H1 (cell line): ENCODE measurements around the gene TUNAR. TPM values are rescaled to one million over a fixed set of nuclear protein-coding genes. Genes with fewer than 3 reads are reported as not detected.

Source experiments
- CTCF ChIA-PET: fragments of 300-600 bp; sonication (Branson Sonifier 250); formaldehyde crosslinking; loops from one replicate; lab custom pipeline; 2021; ENCODE audit not compliant: partially characterized antibody; lab: Charles Lee
- POLR2A ChIA-PET: fragments of 300-600 bp; sonication (Branson Sonifier 250); formaldehyde crosslinking; loops from one replicate; lab custom pipeline; 2021; ENCODE audit warnings: inconsistent platforms; ENCODE audit not compliant: partially characterized antibody; lab: Charles Lee
- DNase-seq, 2 experiments: peaks; one replicate each; pipeline versions ENCODE4 v3.0.0 to v3.0.0-alpha.2; 2010 to 2022; ENCODE audit warnings: low spot score in 2 of 2, low read depth in 1 of 2, mixed read lengths in 1 of 2
- FAIRE-seq: peaks from 2 replicates; lab custom pipeline; 2011; peaks lifted over from hg19 to GRCh38; lab: Jason Lieb, UNC
- H2AFZ ChIP-seq: 2 replicates; pipeline ENCODE4 v1.8.1; 2012; ENCODE audit warnings: low read length, inconsistent platforms
- H2AK5ac ChIP-seq: 2 replicates; pipeline ENCODE4 v1.6.1; 2013; ENCODE audit warnings: low read depth, low read length
- H2BK120ac ChIP-seq: replicated peaks from 2 replicates; pipeline ENCODE3; 2013; ENCODE audit warnings: low read depth, low read length, inconsistent platforms
- H2BK12ac ChIP-seq: 2 replicates; pipeline ENCODE4 v1.6.1; 2013; ENCODE audit warnings: low read depth, low read length
- H2BK15ac ChIP-seq: 2 replicates; pipeline ENCODE4 v1.6.1; 2013; ENCODE audit warnings: low read length
- H2BK20ac ChIP-seq: 2 replicates; pipeline ENCODE4 v1.6.1; 2013; ENCODE audit warnings: low read length
- H2BK5ac ChIP-seq: 2 replicates; pipeline ENCODE4 v1.6.1; 2013; ENCODE audit warnings: low read depth, low read length
- H3K14ac ChIP-seq: 2 replicates; pipeline ENCODE4 v1.6.1; 2013; ENCODE audit warnings: inconsistent platforms; ENCODE audit not compliant: insufficient read length
- H3K18ac ChIP-seq: 2 replicates; pipeline ENCODE4 v1.6.1; 2013; ENCODE audit warnings: low read length; ENCODE audit errors: extremely low read depth
- H3K23ac ChIP-seq: 2 replicates; pipeline ENCODE4 v1.6.1; 2013; ENCODE audit warnings: inconsistent platforms; ENCODE audit not compliant: insufficient read length
- H3K23me2 ChIP-seq: 2 replicates; pipeline ENCODE4 v1.6.1; 2013; ENCODE audit warnings: low read depth, low read length
- H3K27ac ChIP-seq: 2 replicates; pipeline ENCODE4 v1.6.1; 2011; ENCODE audit warnings: low read depth, low read length, inconsistent platforms
- H3K27me3 ChIP-seq, 4 experiments: replicated peaks in 1 of 4; 1 replicate in 1 of 4; 2 replicates in 3 of 4; pipeline versions ENCODE4 v1.6.1 to v1.8.1; 2011 to 2013; ENCODE audit warnings: low read length in 3 of 4, mild to moderate bottlenecking in 3 of 4, inconsistent platforms in 2 of 4, mixed read lengths in 2 of 4, moderate library complexity in 1 of 4; ENCODE audit not compliant: control insufficient read depth in 3 of 4, insufficient read depth in 3 of 4; ENCODE audit errors: extremely low read depth in 1 of 4
- H3K36me3 ChIP-seq, 4 experiments: 2 replicates each; pipeline versions ENCODE4 v1.6.1 to v1.8.1; 2011 to 2013; ENCODE audit warnings: mild to moderate bottlenecking in 4 of 4, low read length in 3 of 4, moderate library complexity in 2 of 4, control low read depth in 1 of 4, inconsistent platforms in 1 of 4; ENCODE audit not compliant: insufficient read depth in 4 of 4, control insufficient read depth in 2 of 4
- H3K4ac ChIP-seq: replicated peaks from 2 replicates; pipeline ENCODE3; 2013; ENCODE audit warnings: low read length, low read depth, mixed read lengths, inconsistent platforms; ENCODE audit not compliant: insufficient read length
- H3K4me1 ChIP-seq, 4 experiments: replicated peaks in 1 of 4; 1 replicate in 1 of 4; 2 replicates in 3 of 4; pipeline versions ENCODE4 v1.6.1 to v1.8.1; 2011 to 2013; ENCODE audit warnings: low read length in 3 of 4, inconsistent platforms in 2 of 4, mixed read lengths in 1 of 4; ENCODE audit not compliant: insufficient read depth in 4 of 4, control insufficient read depth in 3 of 4
- H3K4me2 ChIP-seq, 2 experiments: 2 replicates each; pipeline versions ENCODE4 v1.6.1 to v1.8.1; 2011 to 2013; ENCODE audit warnings: low read depth in 2 of 2, low read length in 2 of 2, control low read depth in 1 of 2, inconsistent platforms in 1 of 2, mild to moderate bottlenecking in 1 of 2; ENCODE audit not compliant: insufficient read depth in 1 of 2
- H3K4me3 ChIP-seq, 4 experiments: fragments of 200-600, 300-600 bp in 1 of 4; sonication (generic), shearing (Covaris generic), sonication (Bioruptor Twin) in 1 of 4; 2 replicates each; pipeline versions ENCODE4 v1.5.1 to v1.8.1; 2011 to 2016; ENCODE audit warnings: low read length in 4 of 4, low read depth in 3 of 4, control low read depth in 2 of 4, inconsistent platforms in 2 of 4, mild to moderate bottlenecking in 2 of 4, mixed read lengths in 1 of 4, moderate library complexity in 1 of 4; ENCODE audit not compliant: insufficient read depth in 2 of 4; ENCODE audit errors: extremely low read depth in 1 of 4
- H3K56ac ChIP-seq: replicated peaks from 2 replicates; pipeline ENCODE3; 2013; ENCODE audit warnings: low read depth, mild to moderate bottlenecking, mixed read lengths, low read length, inconsistent platforms; ENCODE audit not compliant: insufficient read length
- H3K79me1 ChIP-seq: 2 replicates; pipeline ENCODE4 v1.6.1; 2013; ENCODE audit warnings: low read depth, low read length, control low read depth
- H3K79me2 ChIP-seq, 2 experiments: 2 replicates each; pipeline versions ENCODE4 v1.6.1 to v1.8.1; 2012 to 2013; ENCODE audit warnings: low read length in 2 of 2, mild to moderate bottlenecking in 2 of 2, inconsistent platforms in 1 of 2; ENCODE audit not compliant: insufficient read depth in 2 of 2, control insufficient read depth in 1 of 2
- H3K9ac ChIP-seq, 4 experiments: replicated peaks in 1 of 4; 1 replicate in 1 of 4; 2 replicates in 3 of 4; pipeline versions ENCODE4 v1.6.1 to v1.8.1; 2011 to 2013; ENCODE audit warnings: low read depth in 3 of 4, low read length in 3 of 4, control low read depth in 2 of 4, mild to moderate bottlenecking in 2 of 4, moderate library complexity in 2 of 4, inconsistent platforms in 1 of 4; ENCODE audit errors: extremely low read depth in 1 of 4
- H3K9me3 ChIP-seq, 2 experiments: 2 replicates each; pipeline versions ENCODE4 v1.6.1 to v1.8.1; 2012 to 2013; ENCODE audit warnings: mild to moderate bottlenecking in 2 of 2, moderate library complexity in 2 of 2, control low read depth in 1 of 2, inconsistent platforms in 1 of 2, low read depth in 1 of 2, low read length in 1 of 2, mixed read lengths in 1 of 2; ENCODE audit not compliant: insufficient read depth in 2 of 2
- H4K20me1 ChIP-seq, 2 experiments: replicated peaks in 1 of 2; 2 replicates each; pipeline versions ENCODE3 to v1.8.1; 2011 to 2013; ENCODE audit warnings: inconsistent platforms in 2 of 2, low read length in 2 of 2, mild to moderate bottlenecking in 1 of 2; ENCODE audit not compliant: insufficient read depth in 2 of 2, control insufficient read depth in 1 of 2
- H4K5ac ChIP-seq: 2 replicates; pipeline ENCODE4 v1.6.1; 2013; ENCODE audit warnings: low read length, low read depth, mixed read lengths, inconsistent platforms; ENCODE audit not compliant: insufficient read length
- H4K8ac ChIP-seq: 2 replicates; pipeline ENCODE4 v1.8.0; 2013; ENCODE audit warnings: mild to moderate bottlenecking, moderate library complexity, low read length, inconsistent platforms; ENCODE audit not compliant: insufficient read depth; ENCODE audit errors: extremely low read depth
- H4K91ac ChIP-seq: replicated peaks from 2 replicates; pipeline ENCODE3; 2013; ENCODE audit warnings: low read length, mixed read lengths, inconsistent platforms; ENCODE audit not compliant: insufficient read length
- ASH2L ChIP-seq: fragments of 200-600, 300-600 bp; sonication (generic); IDR thresholded peaks from one replicate; pipeline ENCODE4 v1.7.1; 2017; ENCODE audit warnings: low read length
- BCL11A ChIP-seq, 2 experiments: IDR thresholded peaks; one replicate each; pipeline ENCODE4 v1.6.1; 2011; ENCODE audit warnings: low read depth in 2 of 2, low read length in 2 of 2, mild to moderate bottlenecking in 2 of 2
- CREB1 ChIP-seq: IDR thresholded peaks from 2 replicates; pipeline ENCODE4 v1.6.1; 2012; ENCODE audit warnings: inconsistent platforms
- EGR1 ChIP-seq: IDR thresholded peaks from 2 replicates; pipeline ENCODE4 v1.6.1; 2011; ENCODE audit warnings: low read depth, low read length, borderline replicate concordance
- GABPA ChIP-seq: IDR thresholded peaks from 2 replicates; pipeline ENCODE4 v1.6.1; 2011; ENCODE audit warnings: mild to moderate bottlenecking, low read length, moderate library complexity, borderline replicate concordance; ENCODE audit not compliant: insufficient read depth
- KDM5A ChIP-seq: fragments of 200-600 bp; IDR thresholded peaks from 2 replicates; pipeline ENCODE4 v1.7.1; 2012; ENCODE audit warnings: mild to moderate bottlenecking, low read length, inconsistent platforms, mixed read lengths
- SIN3A ChIP-seq, 2 experiments: IDR thresholded peaks in 1 of 2; conservative IDR thresholded peaks in 1 of 2; 2 replicates each; pipeline ENCODE4 v1.6.1; 2011 to 2012; ENCODE audit warnings: low read length in 2 of 2, improper control_type of control experiment in 1 of 2, low read depth in 1 of 2, mild to moderate bottlenecking in 1 of 2
- SP2 ChIP-seq: IDR thresholded peaks from 2 replicates; pipeline ENCODE4 v1.6.1; 2012; ENCODE audit warnings: mild to moderate bottlenecking, low read length, inconsistent platforms
- WGBS, 2 experiments: shearing (Covaris generic) in 1 of 2; methylation state at CpG; one replicate each; pipeline versions ENCODE4 v1.1.6 to v1.1.7; 2013 to 2015; ENCODE audit warnings: low lambda C conversion rate in 2 of 2, mixed read lengths in 2 of 2, inconsistent platforms in 1 of 2, low coverage in 1 of 2, missing lambda C conversion rate in 1 of 2; ENCODE audit not compliant: insufficient replicate concordance in 2 of 2, insufficient coverage in 1 of 2, insufficient read length in 1 of 2; ENCODE audit errors: extremely low coverage in 1 of 2, missing lambda C conversion rate in 1 of 2; 5-methylcytosine and 5-hydroxymethylcytosine counted together
- polyA plus RNA-seq, 7 experiments: library from polyadenylated mRNA; depleted of rRNA in 3 of 7; stranded (reverse) in 5 of 7; unstranded in 2 of 7; fragments of >200 nt in 5 of 7; fragments of 200-250 nt in 2 of 7; gene quantifications; 1 replicate in 5 of 7; 2 replicates in 1 of 7; 4 replicates in 1 of 7; pipeline versions ENCODE4 v1.2.1 to v1.2.3, GENCODE V29; 2011 to 2013; ENCODE audit warnings: missing spikeins in 2 of 7, mixed read lengths in 2 of 7
- total RNA-seq: library from RNA; stranded (reverse); fragmentation: NEBNext Ultra II Directional; extraction: Animal tissue kit (Norgen Biotek cat#: 25700); gene quantifications from 2 replicates; pipeline ENCODE4 v1.2.1, GENCODE V29; 2021

TUNAR gene
- total and polyA plus RNA-seq, 2 of the 8 experiments (the other 6 are each of a cell fraction or from before 2014, with no cell fraction given): 12.8 to 63.9 TPM

- Histone ChIP-seq H3K36me3 (peaks cover 0 to 42% (median under 1%) of the 10 kb centered on the region in 4 experiments; a peak in 4 of 8 replicates), H3K4me3 (no peak overlapping the region)
- TF ChIP-seq ASH2L (no peak), BCL11A (IDR thresholded peaks at IDR 0.05; ENCODE audit: low read depth in 2 of 2, low read length in 2 of 2) (no peak), EGR1 (no peak), CREB1 (no peak), SP2 (no peak), GABPA (no peak), KDM5A (no peak), SIN3A (conservative IDR thresholded peaks at IDR 0.05 in 1 of 2, IDR thresholded peaks at IDR 0.05 in 1 of 2; ENCODE audit: low read depth in 1 of 2, low read length in 2 of 2) (no peak)
- TF ChIP-seq, all 59 proteins: peak for 0
- Histone ChIP-seq H3K9me3 (no peaks in the 10 kb centered on the region), H3K23me2 (no peaks in the 10 kb centered on the region), H2BK5ac (no peak overlapping the region), H4K5ac (no peak overlapping the region), H2AFZ (no peak overlapping the region), H2BK12ac (no peak overlapping the region), H3K27me3 (no peaks in the 10 kb centered on the region; a peak in 1 of 7 replicates), H3K4ac (no peak overlapping the region), H3K4me1 (peaks cover 2 to 15% (median 7%) of the 10 kb centered on the region in 4 experiments), H3K79me2 (peaks cover 11 to 91% of the 10 kb centered on the region in 2 experiments), H3K79me1 (peaks cover 33% of the 10 kb centered on the region), H4K8ac (no peak overlapping the region), H4K20me1 (peaks cover 0 to 2% of the 10 kb centered on the region in 2 experiments), H3K14ac (no peak overlapping the region), H3K23ac (no peak overlapping the region), H2AK5ac (no peak overlapping the region), H3K9ac (no peak overlapping the region), H3K27ac (no peak overlapping the region), H3K56ac (no peak overlapping the region), H3K4me2 (no peak overlapping the region), H2BK120ac (no peak overlapping the region), H3K18ac (no peak overlapping the region), H4K91ac (no peak overlapping the region), H2BK20ac (no peak overlapping the region), H2BK15ac (no peak overlapping the region)
- ChIA-PET POLR2A (interaction anchor here (0.6 to 2.3 kb wide), 6 partner anchors 8 to 109 kb away, joined by 3 to 5 read pairs (median 4); no protein-coding TSS in a partner anchor), CTCF (interaction anchor here (0.9 to 8.5 kb wide), 5 partner anchors 11 to 216 kb away, joined by 3 to 90 read pairs (median 3); no protein-coding TSS in a partner anchor)
- FAIRE-seq: no peak
- DNase-seq: no peak
- WGBS, 2 experiments: 85% methylated on average over 3 of the region's 3 CpGs; no CpG with 5 or more reads in 1 of the 2 experiments
Measured at GRCh38 chr14:95884377-95884776, 7.7 kb downstream of the TUNAR start.
